Sigmoid colon (tissue), 7 donors: ENCODE data around the gene ATXN7. TPM values are rescaled to one million over a fixed set of nuclear protein-coding genes. Genes with fewer than 3 reads are reported as not detected.
A peak's percentile ranks its signal among the peaks of the same experiment; 100 is the strongest.

ENCODE experiments used
- DNase-seq: peaks from one replicate; pipeline ENCODE4 v3.0.0-alpha.2; 2019
- H3K27ac ChIP-seq, 4 donors: fragments of 200-600 bp; sonication (generic); one replicate each; pipeline ENCODE4 v1.5.1; 2016 to 2019; ENCODE audit warnings: mild to moderate bottlenecking in 1 of 4
- H3K27me3 ChIP-seq, 3 donors: fragments of 200-600 bp; sonication (generic); one replicate each; pipeline ENCODE4 v1.5.1; 2019; ENCODE audit warnings: mild to moderate bottlenecking in 1 of 3
- H3K36me3 ChIP-seq, 4 donors: fragments of 200-600 bp; sonication (generic); one replicate each; pipeline ENCODE4 v1.5.1; 2016 to 2019
- H3K4me1 ChIP-seq, 4 donors: fragments of 200-600 bp; sonication (generic); one replicate each; pipeline ENCODE4 v1.5.1; 2017 to 2019
- H3K4me3 ChIP-seq, 4 donors: fragments of 200-600 bp; sonication (generic); one replicate each; pipeline ENCODE4 v1.5.1; 2017 to 2019; ENCODE audit warnings: mild to moderate bottlenecking in 2 of 4, moderate library complexity in 1 of 4
- H3K9me3 ChIP-seq, 4 donors: fragments of 200-600 bp in 3 of 4; sonication (generic) in 3 of 4; one replicate each; pipeline versions ENCODE4 v1.5.1 to v1.6.1; 2013 to 2019
- CTCF ChIP-seq, 4 experiments: fragments of 450-650 bp in 3 of 4; fragments of 200-600 bp in 1 of 4; IDR thresholded peaks; one replicate each; pipeline ENCODE4 v1.5.1; 2016 to 2019; ENCODE audit warnings: antibody characterized with exemption in 4 of 4, mild to moderate bottlenecking in 3 of 4, moderate library complexity in 2 of 4
- EP300 ChIP-seq, 4 donors: sonication (generic); formaldehyde crosslinking; IDR thresholded peaks; one replicate each; pipeline ENCODE4 v1.6.1; 2017; ENCODE audit warnings: antibody characterized with exemption in 4 of 4
- POLR2A ChIP-seq, 2 donors: fragments of 450-650 bp; IDR thresholded peaks; one replicate each; pipeline ENCODE4 v1.6.1; 2016; ENCODE audit warnings: antibody characterized with exemption in 2 of 2, mild to moderate bottlenecking in 2 of 2, moderate library complexity in 2 of 2
- POLR2AphosphoS5 ChIP-seq, 4 donors: sonication (generic); formaldehyde crosslinking; IDR thresholded peaks; one replicate each; pipeline ENCODE4 v1.6.1; 2017; ENCODE audit warnings: antibody characterized with exemption in 4 of 4
- WGBS, 2 donors: extraction: QIAGEN DNeasy Blood & Tissue Kit; methylation state at CpG; one replicate each; pipeline ENCODE4 v1.1.7; 2013; 5-methylcytosine and 5-hydroxymethylcytosine counted together
- intact Hi-C: fragments of 100-400 bp; cut with DNase I; formaldehyde crosslinking; loops from one replicate; pipeline ENCODE4 v1.15.1; 2023
- polyA plus RNA-seq, 3 donors: library from polyadenylated mRNA; stranded (reverse); fragments of 200-250 nt; gene quantifications; one replicate each; pipeline ENCODE4 v1.2.3, GENCODE V29; 2013
- total RNA-seq, 4 donors: library from RNA; depleted of rRNA; stranded (reverse); fragments of >200 nt; gene quantifications; one replicate each; pipeline ENCODE4 v1.1.0, GENCODE V29; 2016
- donor health status: healthy with polysubstance abuse.
- donor health status: Bipolar disorder and iron deficiency.
- donor health status: healthy.

Gene ATXN7
- total and polyA plus RNA-seq, 7 donors = 2.1 to 32.7 (median 17.8) TPM

GRCh38 chr3:64016941-64017620 lies 153.4 kb downstream of the ATXN7 start:
- H3K4me3 ChIP-seq = no peak overlapping the region
- TF ChIP-seq POLR2AphosphoS5 (IDR thresholded peaks at IDR 0.05) (no peak), CTCF (IDR thresholded peaks at IDR 0.05) (no peak), EP300 (IDR thresholded peaks at IDR 0.05) (no peak), POLR2A (IDR thresholded peaks at IDR 0.05) (no peak)
- DNase-seq = no peak
- H3K27me3 ChIP-seq = no peaks in the 10 kb centered on the region
- H3K4me1 ChIP-seq = peaks cover 0 to 18% (median 10%) of the 10 kb centered on the region in 4 donors
- H3K36me3 ChIP-seq = peaks cover 14 to 91% (median 43%) of the 10 kb centered on the region in 4 donors
- 84 to 91% methylated on average over 3 of the region's 3 CpGs for WGBS, 2 donors
- no peaks in the 10 kb centered on the region for H3K9me3 ChIP-seq
- intact Hi-C loops = no loop called here
- H3K27ac ChIP-seq = no peak overlapping the region

- WGBS, 2 donors = 90 to 95% methylated on average over 3 of the region's 3 CpGs
- Histone ChIP-seq H3K36me3 (peaks cover 9 to 69% (median 28%) of the 10 kb centered on the region in 4 donors), H3K4me3 (no peak overlapping the region), H3K27me3 (no peaks in the 10 kb centered on the region), H3K27ac (no peak overlapping the region), H3K9me3 (no peaks in the 10 kb centered on the region), H3K4me1 (peaks cover 0 to 29% (median 17%) of the 10 kb centered on the region in 4 donors)
- intact Hi-C loops = no loop called here
- TF ChIP-seq POLR2AphosphoS5 (IDR thresholded peaks at IDR 0.05) = no peak
- no peak for TF ChIP-seq CTCF (IDR thresholded peaks at IDR 0.05)
- TF ChIP-seq EP300 (IDR thresholded peaks at IDR 0.05) = no peak
- DNase-seq = no peak
These were observed 155.6 kb downstream of the ATXN7 start for GRCh38 chr3:64019271-64019670.

- H3K36me3 ChIP-seq = peaks cover 9 to 63% (median 22%) of the 10 kb centered on the region in 4 donors
- 92 to 95% methylated on average over 2 of the region's 2 CpGs for WGBS, 2 donors
- no peak overlapping the region for H3K4me3 ChIP-seq
- intact Hi-C loops = no loop called here
- peaks cover 0 to 29% (median 17%) of the 10 kb centered on the region in 4 donors for H3K4me1 ChIP-seq
- DNase-seq = no peak
- no peak overlapping the region for H3K27ac ChIP-seq
- H3K27me3 ChIP-seq = no peaks in the 10 kb centered on the region
- no peaks in the 10 kb centered on the region for H3K9me3 ChIP-seq
- TF ChIP-seq POLR2AphosphoS5 (IDR thresholded peaks at IDR 0.05) (no peak), CTCF (IDR thresholded peaks at IDR 0.05) (no peak), POLR2A (IDR thresholded peaks at IDR 0.05) (no peak), EP300 (IDR thresholded peaks at IDR 0.05) (no peak)
These were observed 156.2 kb downstream of the ATXN7 start for GRCh38 chr3:64019879-64020278.

- Histone ChIP-seq H3K4me3 (peak overlapping the region in 2 of 4 donors; percentile 83 to 86), H3K27ac (peak overlapping the region in 2 of 4 donors; percentile 86 to 89), H3K36me3 (peaks cover 8 to 43% (median 14%) of the 10 kb centered on the region in 4 donors), H3K4me1 (peaks cover 0 to 29% (median 17%) of the 10 kb centered on the region in 4 donors), H3K9me3 (no peaks in the 10 kb centered on the region), H3K27me3 (no peaks in the 10 kb centered on the region)
- intact Hi-C loops = no loop called here
- 65 to 84% methylated on average over 6 of the region's 6 CpGs for WGBS, 2 donors
- TF ChIP-seq EP300 (IDR thresholded peaks at IDR 0.05) (no peak), POLR2A (IDR thresholded peaks at IDR 0.05) (no peak), CTCF (IDR thresholded peaks at IDR 0.05) (no peak), POLR2AphosphoS5 (IDR thresholded peaks at IDR 0.05) (no peak)
- DNase-seq = no peak
These were observed 158.3 kb downstream of the ATXN7 start for GRCh38 chr3:64021922-64022321.
